Stimulated activated CD8-positive, alpha-beta memory T cell treated with anti-CD3 and anti-CD28 coated beads, Interleukin-7, amount 100 ng/mL, for 4 hours (primary cell): Measurements from ENCODE around the gene TSACC.
"Not testable (repeated sequence)": the region's sequence is repeated elsewhere in the genome, so short reads cannot be mapped to it uniquely, and the experiment has no call there.

ENCODE experiments used
- DNase-seq, 2 donors: peaks; one replicate each; pipeline ENCODE4 v3.0.0-alpha.2; 2020; ENCODE audit warnings: low read depth in 2 of 2

Gene TSACC

DNA sequence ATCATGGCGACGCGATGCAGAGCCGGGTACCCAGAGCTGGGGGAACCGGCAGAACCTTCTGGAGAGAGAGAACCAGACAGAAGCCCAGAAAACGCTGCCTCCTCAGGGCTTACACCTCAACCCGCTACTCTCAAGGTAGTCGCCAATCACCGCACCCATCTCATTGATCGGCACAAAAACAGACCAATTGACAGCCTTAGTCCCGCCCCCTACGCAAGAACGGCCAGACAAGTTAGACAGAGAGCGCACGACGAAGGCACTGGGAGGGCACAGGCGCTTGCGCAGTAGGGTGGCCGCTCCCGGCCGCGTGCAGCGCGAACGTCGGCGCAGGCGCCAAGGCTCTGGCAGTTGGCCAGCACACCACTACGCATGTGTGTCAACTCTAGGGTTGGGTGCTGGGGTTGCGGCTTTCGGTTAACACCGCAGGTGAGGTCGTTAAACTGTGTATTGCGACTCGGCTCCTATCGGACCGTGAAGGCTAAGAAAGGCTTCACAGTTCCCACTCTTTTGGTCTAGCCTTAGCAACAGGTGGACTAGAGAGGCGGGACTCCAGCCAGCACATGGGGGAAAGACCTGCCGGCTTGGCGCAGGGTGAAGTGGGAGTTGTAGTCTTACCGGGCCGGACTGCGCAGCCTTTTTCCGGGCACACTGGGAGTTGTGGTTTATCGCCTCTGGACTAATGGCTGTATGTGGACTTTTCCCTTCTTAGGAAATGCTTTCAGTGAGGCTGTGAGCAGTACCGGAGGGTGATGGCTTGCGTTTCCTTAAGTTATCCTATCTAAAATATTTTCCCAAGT is at the start of gene TSACC, which contains the start of gene CCT3:
TSS of gene TSACC (plus strand) at position 347 of the 797 bp plus-strand sequence. CDS start 1,232 bp downstream, outside the sequence.
TSS of gene CCT3 (minus strand) at position 113 of the 797 bp plus-strand sequence. CDS start at position 5, 108 bp downstream.
- DNase-seq, result peak; percentile 98

GRCh38 chr1:156289857-156290256 is 48.5 kb upstream of the TSACC start:
- DNase-seq, result no peak

- DNase-seq, result peak in 1 of 2 donors; percentile 28
Measured at GRCh38 chr1:156291226-156292061, 46.9 kb upstream of the TSACC start.

GRCh38 chr1:156293098-156293434 is 45.3 kb upstream of the TSACC start:
- DNase-seq, result no peak

DNA sequence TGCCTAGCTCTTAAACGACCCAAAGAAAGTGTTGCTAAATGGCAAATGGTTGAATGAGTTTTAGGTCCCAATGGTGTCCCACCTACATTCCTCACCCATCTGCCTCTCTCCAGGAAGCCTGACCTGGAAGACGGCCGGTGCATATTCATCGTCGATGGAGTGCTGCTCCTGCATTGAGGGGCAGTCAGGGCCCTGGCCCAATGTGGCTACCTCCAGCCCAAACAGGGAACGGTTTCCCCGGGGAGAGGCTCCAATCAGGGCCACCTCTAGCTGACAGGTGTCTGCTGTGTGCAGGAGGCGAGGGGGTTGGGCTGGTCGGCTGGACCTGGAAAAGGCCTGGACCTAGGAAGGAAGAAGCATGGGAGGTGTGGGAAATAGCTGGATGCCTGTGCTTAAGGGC is 44.4 kb upstream of the TSACC start:
- DNase-seq, result no peak

GRCh38 chr1:156295391-156295947 is 42.9 kb upstream of the TSACC start, which contains the start of gene GLMP:
GLMP (minus strand) TSS chr1:156295679; CDS start chr1:156295645, 34 bp downstream.
- peak; percentile 30 to 31 for DNase-seq

DNA sequence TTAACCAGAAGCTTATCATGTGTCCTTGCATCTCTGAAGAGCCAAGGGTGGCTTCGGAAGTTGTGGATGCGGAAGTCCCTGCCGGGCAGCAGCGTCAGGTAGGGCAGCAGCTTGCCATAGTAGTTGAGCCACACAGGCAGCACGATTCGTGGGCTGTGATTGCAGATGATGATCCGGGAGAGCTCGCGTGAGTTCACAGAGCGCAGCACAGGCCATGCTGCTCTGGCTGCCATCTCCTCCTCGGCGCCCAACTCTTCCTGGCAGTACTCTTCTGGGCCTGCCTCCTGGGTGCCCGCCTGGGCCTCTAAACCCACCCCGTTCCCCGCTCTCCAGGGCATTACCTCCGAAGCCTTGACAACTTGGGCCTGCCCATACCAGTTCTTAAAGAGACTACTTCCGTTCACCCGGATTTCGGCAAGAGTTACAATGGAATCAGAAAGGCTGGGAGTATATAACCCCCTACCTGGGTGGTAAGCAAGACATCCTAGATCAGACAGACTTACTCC is 39.4 kb upstream of the TSACC start, which contains the start of gene VHLL:
TSS of gene VHLL (minus strand) at position 456 of the 506 bp plus-strand sequence. CDS start at position 338, 118 bp downstream.
- DNase-seq, result no peak

- DNase-seq, result no peak
Measured at GRCh38 chr1:156303241-156303640, 35.1 kb upstream of the TSACC start.

DNA sequence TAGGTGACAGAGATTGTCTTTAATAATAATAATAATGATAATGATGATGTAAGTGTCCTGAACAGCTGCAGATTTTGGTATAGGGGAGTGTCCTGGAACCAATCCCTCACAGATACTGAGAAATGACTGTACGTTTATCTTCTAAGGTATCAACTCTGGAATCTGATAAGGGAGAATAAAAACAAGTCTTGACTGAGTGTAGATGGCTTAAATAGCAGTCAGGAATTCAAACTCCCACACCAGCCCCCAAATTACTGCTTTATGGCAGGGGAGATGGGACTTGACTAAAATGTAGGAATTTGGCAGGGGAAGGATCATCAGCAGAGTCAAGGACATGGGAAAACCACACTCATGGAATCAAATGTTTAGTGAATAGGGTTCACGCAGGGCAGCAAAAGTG is 33.1 kb upstream of the TSACC start:
- no peak for DNase-seq

- no peak for DNase-seq
Measured at GRCh38 chr1:156308078-156308477, 30.2 kb upstream of the TSACC start.

GRCh38 chr1:156310962-156311361 is 27.4 kb upstream of the TSACC start:
- DNase-seq, result no peak

DNA sequence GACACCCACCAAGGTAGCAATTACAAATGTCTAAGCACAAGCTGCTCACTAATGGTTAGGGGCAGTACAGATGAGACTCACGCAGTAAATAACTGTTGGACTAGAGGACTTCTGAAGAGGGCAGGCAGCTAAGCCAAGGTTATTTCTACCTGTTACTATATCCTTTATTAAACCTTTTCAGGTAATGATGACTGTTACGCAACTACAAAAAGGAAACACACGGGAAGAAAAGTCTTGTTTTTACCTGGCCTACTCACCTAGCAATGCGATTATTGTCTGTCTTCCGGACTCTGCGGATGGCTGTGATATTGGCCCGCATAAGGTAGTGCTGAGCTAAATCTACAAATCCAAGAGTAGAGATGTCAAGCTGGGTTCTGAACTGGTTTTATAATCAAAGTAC is 21.4 kb upstream of the TSACC start:
- no peak for DNase-seq

DNA sequence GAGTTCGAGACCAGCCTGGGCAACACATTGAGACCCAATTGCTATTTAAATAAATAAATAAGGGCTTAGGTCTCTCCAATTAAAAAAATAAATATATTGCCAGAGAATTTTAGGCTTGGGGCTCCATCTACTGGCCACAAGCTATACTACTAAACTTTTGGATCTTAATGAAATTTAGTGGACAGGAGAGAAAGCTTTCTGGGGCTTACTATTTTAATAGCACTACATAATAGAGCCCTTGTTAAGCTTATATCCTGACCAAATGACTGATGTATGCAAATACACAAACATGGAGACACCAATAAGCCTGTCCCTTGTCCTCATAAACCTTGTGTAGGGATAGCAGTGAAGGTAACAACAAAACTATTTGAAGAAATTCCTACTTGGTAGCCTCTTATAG is 18.7 kb upstream of the TSACC start:
- no peak for DNase-seq

- DNase-seq, result no peak
Measured at GRCh38 chr1:156320560-156320959, 17.8 kb upstream of the TSACC start.

DNA sequence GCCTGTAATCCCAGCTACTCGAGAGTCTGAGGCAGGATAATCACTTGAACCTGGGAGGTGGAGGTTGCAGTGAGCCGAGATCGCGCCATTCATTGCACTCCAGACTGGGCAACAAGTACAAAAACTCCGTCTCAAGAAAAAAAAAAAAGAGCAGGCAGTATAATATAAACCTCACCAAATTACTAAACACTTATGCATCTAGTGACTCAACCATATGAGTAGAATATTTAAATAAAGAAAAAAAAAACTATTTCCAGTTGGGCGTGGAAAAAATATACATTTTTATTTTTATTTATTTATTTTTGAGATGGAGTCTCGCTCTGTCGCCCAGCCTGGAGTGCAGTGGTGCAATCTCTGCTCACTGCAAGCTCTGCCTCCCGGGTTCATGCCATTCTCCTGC is 15.1 kb upstream of the TSACC start:
- DNase-seq, result not testable (repeated sequence)

DNA sequence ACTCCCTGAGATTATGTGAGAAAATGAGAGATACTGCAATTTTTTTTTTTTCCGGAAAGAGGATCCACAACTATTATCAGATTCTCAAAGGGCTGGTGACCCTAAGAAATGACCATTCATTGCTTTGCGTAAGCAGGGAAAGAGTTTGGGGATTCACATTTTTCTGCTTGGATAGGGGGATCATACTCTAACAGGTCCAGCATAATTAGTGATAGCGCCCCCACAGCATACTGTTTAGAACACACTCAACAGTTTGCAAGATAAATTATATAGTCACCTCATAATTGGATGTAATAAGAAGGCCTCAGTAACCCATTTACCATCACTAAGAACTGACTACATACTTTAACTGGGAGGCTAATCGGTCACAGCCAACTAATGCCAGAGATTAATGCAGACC is 2.1 kb upstream of the TSACC start:
- no peak for DNase-seq

GRCh38 chr1:156337052-156337887 is 1.1 kb upstream of the TSACC start:
- DNase-seq, result peak in 1 of 2 donors; percentile 23

GRCh38 chr1:156337888-156338179 is 492 bp upstream of the TSACC start:
- no peak for DNase-seq

- DNase-seq, result no peak
Measured at GRCh38 chr1:156342166-156342955, 4.0 kb downstream of the TSACC start.

- DNase-seq, result no peak
Measured at GRCh38 chr1:156344409-156344808, 6.1 kb downstream of the TSACC start.
